ENCODE results near the gene GPX4. TPM values are rescaled to one million over a fixed set of nuclear protein-coding genes. Genes with fewer than 3 reads are reported as not detected.

The GPX4 gene
- total and polyA plus RNA-seq, 2 experiments from 2014 or later = 351 to 573 TPM

DNA sequence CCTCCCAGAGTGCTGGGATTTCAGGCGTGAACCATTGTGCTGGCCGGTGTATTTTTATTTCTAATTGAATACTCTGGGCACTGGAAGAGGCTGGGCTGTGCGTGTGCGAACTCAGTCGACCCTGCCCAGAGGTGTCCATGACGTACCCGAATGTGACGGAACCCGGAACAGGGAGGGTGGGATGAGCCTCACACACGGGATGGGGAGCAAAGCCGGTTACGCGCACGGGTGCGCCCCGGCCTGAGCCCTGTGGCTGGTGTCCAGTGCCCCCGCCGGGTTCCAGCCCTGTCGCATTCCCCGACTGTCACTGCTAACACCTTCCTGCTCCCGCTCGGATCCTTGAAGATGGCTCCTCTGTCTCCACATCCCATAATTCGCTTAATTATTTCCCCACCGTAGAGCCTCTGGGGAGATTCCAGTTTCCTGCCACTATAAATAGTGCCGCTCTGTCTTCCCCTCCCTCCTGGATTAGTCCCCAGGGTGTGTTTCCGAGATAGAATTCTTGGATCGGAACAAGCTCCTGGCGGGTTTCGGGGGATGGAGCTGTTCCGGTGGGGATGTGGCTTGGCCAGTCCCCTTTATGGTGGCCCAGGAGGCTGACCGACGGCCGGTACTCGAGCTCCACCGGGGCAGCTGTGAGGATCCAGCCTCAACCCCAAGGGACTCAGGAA, 48.3 kb downstream of the GPX4 start:
- ATAC-seq (no peak), DNase-seq (ENCODE audit: low spot score) (no peak)
- Histone ChIP-seq H2AFZ (no peak overlapping the region), H3K4me1 (ENCODE audit: insufficient read depth) (peaks cover 9% of the 10 kb centered on the region), H3K79me2 (replicated peaks; ENCODE audit: insufficient read depth) (0 out of 2 replicates have a peak, but pooled peaks cover 7% of the 10 kb centered on the region), H3K4me2 (no peak overlapping the region), H3K27ac (ENCODE audit: low read depth) (no peak overlapping the region), H4K20me1 (replicated peaks; ENCODE audit: insufficient read depth) (no peaks in the 10 kb centered on the region; the same call in 1 of the 2 replicates), H3K27me3 (ENCODE audit: insufficient read depth) (no peaks in the 10 kb centered on the region), H3K4me3 (no peak overlapping the region), H3K9me2 (ENCODE audit: insufficient read depth) (no peaks in the 10 kb centered on the region), H3K36me3 (ENCODE audit: insufficient read depth) (no peaks in the 10 kb centered on the region), H3F3A (replicated peaks; ENCODE audit: low read depth) (0 out of 2 replicates have a peak, but pooled peaks cover 3% of the 10 kb centered on the region)
- Mint-ChIP-seq H3K27ac (no peak overlapping the region), H3K36me3 (ENCODE audit: low read depth) (peaks cover 15% of the 10 kb centered on the region), H3K27me3 (ENCODE audit: insufficient read depth, low read depth, poor library complexity) (peaks cover 3% of the 10 kb centered on the region), H3K4me1 (peaks cover 5% of the 10 kb centered on the region), H3K4me3 (no peak overlapping the region), H3K9me3 (no peaks in the 10 kb centered on the region)
- TF ChIP-seq JUNB (IDR thresholded peaks at IDR 0.05; ENCODE audit: unreplicated experiment) (no peak), EZH2 (IDR thresholded peaks at IDR 0.05; ENCODE audit: low read depth, unreplicated experiment) (no peak), ZNF331 (CRISPR knock-in tag; IDR thresholded peaks at IDR 0.05; ENCODE audit: low read depth) (no peak), STAT1 (IDR thresholded peaks at IDR 0.05; ENCODE audit: unreplicated experiment) (no peak)

DNA sequence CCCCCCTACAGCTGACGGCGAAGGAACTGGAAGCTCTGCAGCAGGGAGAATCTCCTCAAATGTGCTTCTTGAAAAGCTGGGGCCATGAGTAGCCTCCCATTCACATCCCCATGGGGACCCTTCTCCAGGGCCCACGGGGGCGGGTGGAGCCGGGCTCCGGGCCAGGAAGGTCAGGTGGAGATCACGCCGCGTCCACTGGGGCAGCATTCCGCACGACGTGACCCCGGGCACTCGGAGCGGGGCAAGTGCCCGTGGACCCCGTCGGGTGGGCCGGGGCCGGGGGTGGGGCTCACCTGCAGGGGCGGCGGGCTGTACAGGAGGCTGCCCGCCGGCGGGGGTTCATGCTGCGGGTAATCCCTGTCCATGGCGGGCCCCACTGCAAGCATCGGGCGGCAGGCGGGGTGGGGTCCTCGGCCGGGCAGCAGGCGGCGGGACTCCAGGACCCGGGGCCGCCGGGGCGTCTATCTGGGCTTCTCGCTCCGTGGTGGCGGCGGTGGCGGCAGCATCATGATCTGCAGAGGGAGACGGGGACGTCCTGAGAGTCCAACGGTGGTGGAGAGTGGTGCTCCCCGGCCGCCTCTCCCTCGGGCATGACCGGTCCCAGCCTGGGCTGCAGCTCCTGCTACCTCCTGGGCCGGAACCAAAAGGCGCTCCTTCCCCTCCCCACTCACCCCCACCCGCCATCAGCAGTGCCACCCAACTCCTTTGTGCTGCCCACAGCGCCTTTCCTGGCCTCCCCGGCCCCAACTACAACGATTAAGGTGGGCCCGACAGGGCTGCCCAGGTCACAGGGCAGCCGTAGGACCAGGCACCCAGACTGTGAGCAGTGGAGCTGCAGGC, 50.3 kb downstream of the GPX4 start:
- Histone ChIP-seq H3K4me1 (ENCODE audit: insufficient read depth) (no peaks in the 10 kb centered on the region), H4K20me1 (replicated peaks; ENCODE audit: insufficient read depth) (no peaks in the 10 kb centered on the region; the same call in 1 of the 2 replicates), H3K27me3 (ENCODE audit: insufficient read depth) (no peaks in the 10 kb centered on the region), H3K9me2 (ENCODE audit: insufficient read depth) (no peaks in the 10 kb centered on the region), H3K79me2 (replicated peaks; ENCODE audit: insufficient read depth) (0 out of 2 replicates have a peak, but pooled peaks cover 7% of the 10 kb centered on the region), H3F3A (replicated peaks; ENCODE audit: low read depth) (0 out of 2 replicates have a peak, but pooled peaks cover 3% of the 10 kb centered on the region), H2AFZ (no peak overlapping the region), H3K4me3 (no peak overlapping the region), H3K27ac (ENCODE audit: low read depth) (no peak overlapping the region), H3K4me2 (no peak overlapping the region), H3K36me3 (ENCODE audit: insufficient read depth) (no peaks in the 10 kb centered on the region)
- H3K4me3 Mint-ChIP-seq = no peak overlapping the region
- no peak for ATAC-seq
- 0 out of 3 replicates have a peak, but pooled peaks cover 2% of the 10 kb centered on the region for H3K4me1 Mint-ChIP-seq
- H3K9me3 Mint-ChIP-seq = no peaks in the 10 kb centered on the region
- peaks cover 15% of the 10 kb centered on the region for H3K36me3 Mint-ChIP-seq (ENCODE audit: low read depth)
- DNase-seq (ENCODE audit: low spot score) = no peak
- H3K27ac Mint-ChIP-seq = no peak overlapping the region
- H3K27me3 Mint-ChIP-seq (ENCODE audit: insufficient read depth, low read depth, poor library complexity) = peaks cover 5% of the 10 kb centered on the region
- TF ChIP-seq NANOG (IDR thresholded peaks at IDR 0.05; ENCODE audit: borderline replicate concordance) = no peak
- TF ChIP-seq ZNF331 (CRISPR knock-in tag; IDR thresholded peaks at IDR 0.05; ENCODE audit: low read depth) = no peak
- TF ChIP-seq CREB1 (CRISPR knock-in tag; IDR thresholded peaks at IDR 0.05; ENCODE audit: low read depth) = no peak
- no peak for TF ChIP-seq EZH2 (IDR thresholded peaks at IDR 0.05; ENCODE audit: low read depth, unreplicated experiment)
- TF ChIP-seq CTCF (conservative IDR thresholded peaks at IDR 0.05; ENCODE audit: low read depth in 2 of 2) = no peak
- TF ChIP-seq, protein P1, sequence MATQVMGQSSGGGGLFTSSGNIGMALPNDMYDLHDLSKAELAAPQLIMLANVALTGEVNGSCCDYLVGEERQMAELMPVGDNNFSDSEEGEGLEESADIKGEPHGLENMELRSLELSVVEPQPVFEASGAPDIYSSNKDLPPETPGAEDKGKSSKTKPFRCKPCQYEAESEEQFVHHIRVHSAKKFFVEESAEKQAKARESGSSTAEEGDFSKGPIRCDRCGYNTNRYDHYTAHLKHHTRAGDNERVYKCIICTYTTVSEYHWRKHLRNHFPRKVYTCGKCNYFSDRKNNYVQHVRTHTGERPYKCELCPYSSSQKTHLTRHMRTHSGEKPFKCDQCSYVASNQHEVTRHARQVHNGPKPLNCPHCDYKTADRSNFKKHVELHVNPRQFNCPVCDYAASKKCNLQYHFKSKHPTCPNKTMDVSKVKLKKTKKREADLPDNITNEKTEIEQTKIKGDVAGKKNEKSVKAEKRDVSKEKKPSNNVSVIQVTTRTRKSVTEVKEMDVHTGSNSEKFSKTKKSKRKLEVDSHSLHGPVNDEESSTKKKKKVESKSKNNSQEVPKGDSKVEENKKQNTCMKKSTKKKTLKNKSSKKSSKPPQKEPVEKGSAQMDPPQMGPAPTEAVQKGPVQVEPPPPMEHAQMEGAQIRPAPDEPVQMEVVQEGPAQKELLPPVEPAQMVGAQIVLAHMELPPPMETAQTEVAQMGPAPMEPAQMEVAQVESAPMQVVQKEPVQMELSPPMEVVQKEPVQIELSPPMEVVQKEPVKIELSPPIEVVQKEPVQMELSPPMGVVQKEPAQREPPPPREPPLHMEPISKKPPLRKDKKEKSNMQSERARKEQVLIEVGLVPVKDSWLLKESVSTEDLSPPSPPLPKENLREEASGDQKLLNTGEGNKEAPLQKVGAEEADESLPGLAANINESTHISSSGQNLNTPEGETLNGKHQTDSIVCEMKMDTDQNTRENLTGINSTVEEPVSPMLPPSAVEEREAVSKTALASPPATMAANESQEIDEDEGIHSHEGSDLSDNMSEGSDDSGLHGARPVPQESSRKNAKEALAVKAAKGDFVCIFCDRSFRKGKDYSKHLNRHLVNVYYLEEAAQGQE (IDR thresholded peaks at IDR 0.05; ENCODE audit: unreplicated experiment) = no peak
- TF ChIP-seq STAT1 (IDR thresholded peaks at IDR 0.05; ENCODE audit: unreplicated experiment) = no peak
- no peak for TF ChIP-seq JUNB (IDR thresholded peaks at IDR 0.05; ENCODE audit: unreplicated experiment)
- TF ChIP-seq, protein P2, sequence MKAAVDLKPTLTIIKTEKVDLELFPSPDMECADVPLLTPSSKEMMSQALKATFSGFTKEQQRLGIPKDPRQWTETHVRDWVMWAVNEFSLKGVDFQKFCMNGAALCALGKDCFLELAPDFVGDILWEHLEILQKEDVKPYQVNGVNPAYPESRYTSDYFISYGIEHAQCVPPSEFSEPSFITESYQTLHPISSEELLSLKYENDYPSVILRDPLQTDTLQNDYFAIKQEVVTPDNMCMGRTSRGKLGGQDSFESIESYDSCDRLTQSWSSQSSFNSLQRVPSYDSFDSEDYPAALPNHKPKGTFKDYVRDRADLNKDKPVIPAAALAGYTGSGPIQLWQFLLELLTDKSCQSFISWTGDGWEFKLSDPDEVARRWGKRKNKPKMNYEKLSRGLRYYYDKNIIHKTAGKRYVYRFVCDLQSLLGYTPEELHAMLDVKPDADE (IDR thresholded peaks at IDR 0.05) = no peak
- TF ChIP-seq EZH2phosphoT487 (IDR thresholded peaks at IDR 0.05; ENCODE audit: unreplicated experiment) = no peak
- TF ChIP-seq ZNF114 (CRISPR knock-in tag; IDR thresholded peaks at IDR 0.05) = no peak
- no peak for TF ChIP-seq POLR2AphosphoS5 (IDR thresholded peaks at IDR 0.05; ENCODE audit: low read depth)
